ENCODE data around the gene NFS1.

DNA sequence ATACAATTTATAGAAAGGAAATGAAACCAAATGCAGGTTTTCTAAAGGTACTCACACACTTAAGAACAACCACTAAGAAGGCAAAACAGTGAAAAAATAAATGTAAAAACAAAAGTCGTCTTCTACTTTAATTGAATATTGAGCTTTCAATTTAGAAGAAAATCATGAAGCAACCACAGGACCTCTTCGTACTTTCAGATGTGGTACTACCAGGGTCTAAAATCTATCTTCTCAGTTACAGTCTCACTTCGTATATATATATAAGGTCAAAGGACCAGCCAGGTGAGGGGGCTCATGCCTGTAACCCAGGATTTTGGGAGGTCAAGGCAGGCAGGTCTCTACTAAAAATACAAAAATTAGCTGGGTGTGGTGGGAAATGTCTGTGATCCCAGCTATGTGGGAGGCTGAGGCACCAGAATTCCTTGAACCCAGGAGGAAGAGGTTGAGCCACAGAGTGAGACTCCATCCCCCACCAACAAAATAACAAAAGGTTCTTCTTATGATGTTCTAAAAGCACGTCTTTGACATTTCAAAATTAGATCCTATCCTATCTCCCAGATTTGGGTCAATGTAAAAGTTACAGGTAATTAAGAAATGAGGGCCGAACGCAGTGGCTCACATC lies 12.5 kb upstream of the NFS1 start:
- TF ChIP-seq, protein P1, sequence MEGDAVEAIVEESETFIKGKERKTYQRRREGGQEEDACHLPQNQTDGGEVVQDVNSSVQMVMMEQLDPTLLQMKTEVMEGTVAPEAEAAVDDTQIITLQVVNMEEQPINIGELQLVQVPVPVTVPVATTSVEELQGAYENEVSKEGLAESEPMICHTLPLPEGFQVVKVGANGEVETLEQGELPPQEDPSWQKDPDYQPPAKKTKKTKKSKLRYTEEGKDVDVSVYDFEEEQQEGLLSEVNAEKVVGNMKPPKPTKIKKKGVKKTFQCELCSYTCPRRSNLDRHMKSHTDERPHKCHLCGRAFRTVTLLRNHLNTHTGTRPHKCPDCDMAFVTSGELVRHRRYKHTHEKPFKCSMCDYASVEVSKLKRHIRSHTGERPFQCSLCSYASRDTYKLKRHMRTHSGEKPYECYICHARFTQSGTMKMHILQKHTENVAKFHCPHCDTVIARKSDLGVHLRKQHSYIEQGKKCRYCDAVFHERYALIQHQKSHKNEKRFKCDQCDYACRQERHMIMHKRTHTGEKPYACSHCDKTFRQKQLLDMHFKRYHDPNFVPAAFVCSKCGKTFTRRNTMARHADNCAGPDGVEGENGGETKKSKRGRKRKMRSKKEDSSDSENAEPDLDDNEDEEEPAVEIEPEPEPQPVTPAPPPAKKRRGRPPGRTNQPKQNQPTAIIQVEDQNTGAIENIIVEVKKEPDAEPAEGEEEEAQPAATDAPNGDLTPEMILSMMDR (IDR thresholded peaks at IDR 0.05), result no peak
- TF ChIP-seq POLR2A (IDR thresholded peaks at IDR 0.05), result no peak
